HEK293 (cell line): ENCODE data around the gene ARHGAP15.

Source experiments
- CTCF ChIA-PET: fragments of 350-600 bp; formaldehyde crosslinking; extraction: SDS; loops from one replicate; lab custom pipeline; 2021; ENCODE audit warnings: antibody characterized with exemption; lab: Yijun Ruan, JAX
- POLR2A ChIA-PET: fragments of 300-600 bp; formaldehyde crosslinking; extraction: SDS; loops from one replicate; lab custom pipeline; 2020; ENCODE audit warnings: antibody characterized with exemption, inconsistent platforms; lab: Yijun Ruan, JAX
- H3K27ac ChIP-seq: fragments of 200-500 bp; sonication (Bioruptor generic); 2 replicates; pipeline ENCODE4 v1.5.1; 2014; ENCODE audit warnings: low read depth, low read length, control low read depth, inconsistent platforms; ENCODE audit errors: extremely low read depth
- H3K36me3 ChIP-seq, 2 experiments: fragments of 200-500 bp in 1 of 2; sonication (Bioruptor generic) in 1 of 2; 1 replicate in 1 of 2; 2 replicates in 1 of 2; pipeline ENCODE4 v1.5.1; 2014 to 2017; ENCODE audit warnings: inconsistent platforms in 2 of 2, low read length in 2 of 2; ENCODE audit not compliant: control insufficient read depth in 2 of 2, insufficient read depth in 1 of 2
- H3K4me1 ChIP-seq: fragments of 200-500 bp; sonication (Bioruptor generic); 2 replicates; pipeline ENCODE4 v1.5.1; 2014; ENCODE audit warnings: mild to moderate bottlenecking, low read length, inconsistent platforms; ENCODE audit not compliant: control insufficient read depth, insufficient read depth
- H3K4me3 ChIP-seq: 2 replicates; pipeline ENCODE4 v1.5.1; 2011; ENCODE audit warnings: low read depth, mild to moderate bottlenecking, control low read depth, low read length, moderate library complexity
- H3K9me3 ChIP-seq: fragments of 200-500 bp; sonication (Bioruptor generic); 2 replicates; pipeline ENCODE4 v1.5.1; 2014; ENCODE audit warnings: low read depth, low read length, inconsistent platforms; ENCODE audit not compliant: control insufficient read depth, insufficient read depth
- ATF2 ChIP-seq: fragments of 450-650 bp; formaldehyde crosslinking; IDR thresholded peaks from 2 replicates; pipeline ENCODE4 v1.5.1; 2016; ENCODE audit warnings: missing biosample characterization, missing genetic modification characterization, low read depth
- BCL11A ChIP-seq: fragments of 450-650 bp; formaldehyde crosslinking; IDR thresholded peaks from 2 replicates; pipeline ENCODE4 v1.5.1; 2016; ENCODE audit warnings: low read depth, missing biosample characterization, missing genetic modification characterization
- MYNN ChIP-seq: fragments of 450-650 bp; formaldehyde crosslinking; IDR thresholded peaks from 2 replicates; pipeline ENCODE4 v1.5.1; 2016; ENCODE audit warnings: missing biosample characterization, missing genetic modification characterization, borderline replicate concordance
- SALL2 ChIP-seq: fragments of 450-650 bp; formaldehyde crosslinking; IDR thresholded peaks from 2 replicates; pipeline ENCODE4 v1.5.0; 2017; ENCODE audit warnings: missing biosample characterization, mild to moderate bottlenecking, missing genetic modification characterization, borderline replicate concordance
- SP7 ChIP-seq: fragments of 450-650 bp; formaldehyde crosslinking; IDR thresholded peaks from 2 replicates; pipeline ENCODE4 v1.5.1; 2016; ENCODE audit warnings: missing biosample characterization, missing genetic modification characterization
- ZEB2 ChIP-seq: fragments of 450-650 bp; formaldehyde crosslinking; IDR thresholded peaks from 2 replicates; pipeline ENCODE4 v1.5.1; 2016; ENCODE audit warnings: missing biosample characterization, missing genetic modification characterization
- ZNF10 ChIP-seq: fragments of 450-650 bp; formaldehyde crosslinking; IDR thresholded peaks from 2 replicates; pipeline ENCODE4 v1.5.1; 2017; ENCODE audit warnings: missing biosample characterization, missing genetic modification characterization
- ZNF18 ChIP-seq: fragments of 450-650 bp; formaldehyde crosslinking; IDR thresholded peaks from 2 replicates; pipeline ENCODE4 v1.5.1; 2016; ENCODE audit warnings: missing biosample characterization, missing genetic modification characterization
- ZNF214 ChIP-seq: fragments of 450-650 bp; formaldehyde crosslinking; IDR thresholded peaks from 2 replicates; pipeline ENCODE4 v1.5.1; 2017; ENCODE audit warnings: missing biosample characterization, mild to moderate bottlenecking, missing genetic modification characterization, borderline replicate concordance
- ZNF239 ChIP-seq: fragments of 450-650 bp; formaldehyde crosslinking; IDR thresholded peaks from 2 replicates; pipeline ENCODE4 v1.5.1; 2016; ENCODE audit warnings: missing biosample characterization, missing genetic modification characterization
- ZNF350 ChIP-seq: fragments of 450-650 bp; formaldehyde crosslinking; IDR thresholded peaks from 2 replicates; pipeline ENCODE4 v1.5.0; 2017; ENCODE audit warnings: missing biosample characterization, mild to moderate bottlenecking, missing genetic modification characterization
- ZNF549 ChIP-seq: fragments of 450-650 bp; IDR thresholded peaks from 2 replicates; pipeline ENCODE4 v1.5.1; 2018; ENCODE audit warnings: missing biosample characterization, missing genetic modification characterization, mild to moderate bottlenecking, inconsistent platforms, moderate library complexity
- ZNF600 ChIP-seq: fragments of 450-650 bp; formaldehyde crosslinking; IDR thresholded peaks from 2 replicates; pipeline ENCODE4 v1.5.1; 2016; ENCODE audit warnings: missing biosample characterization, missing genetic modification characterization
- ZNF621 ChIP-seq: fragments of 450-650 bp; formaldehyde crosslinking; IDR thresholded peaks from 2 replicates; pipeline ENCODE4 v1.5.1; 2017; ENCODE audit warnings: missing biosample characterization, missing genetic modification characterization
- ZNF624 ChIP-seq: fragments of 450-650 bp; formaldehyde crosslinking; IDR thresholded peaks from 2 replicates; pipeline ENCODE4 v1.5.1; 2017; ENCODE audit warnings: missing biosample characterization, missing genetic modification characterization
- ZNF626 ChIP-seq: fragments of 450-650 bp; sonication (Bioruptor Pico); formaldehyde crosslinking; IDR thresholded peaks from 2 replicates; pipeline ENCODE4 v1.5.1; 2018; ENCODE audit warnings: missing biosample characterization, missing genetic modification characterization, inconsistent platforms
- ZNF664 ChIP-seq: fragments of 450-650 bp; formaldehyde crosslinking; IDR thresholded peaks from 2 replicates; pipeline ENCODE4 v1.5.1; 2016; ENCODE audit warnings: missing biosample characterization, missing genetic modification characterization
- ZNF670 ChIP-seq: fragments of 450-650 bp; formaldehyde crosslinking; IDR thresholded peaks from 2 replicates; pipeline ENCODE4 v1.5.1; 2016; ENCODE audit warnings: missing biosample characterization, missing genetic modification characterization, low read depth
- ZNF785 ChIP-seq: fragments of 450-650 bp; formaldehyde crosslinking; IDR thresholded peaks from 2 replicates; pipeline ENCODE4 v1.5.1; 2016; ENCODE audit warnings: missing biosample characterization, missing genetic modification characterization
- ZNF830 ChIP-seq: fragments of 450-650 bp; IDR thresholded peaks from 2 replicates; pipeline ENCODE4 v1.5.0; 2018; ENCODE audit warnings: missing biosample characterization, missing genetic modification characterization, low read depth, mild to moderate bottlenecking, moderate library complexity
- ZSCAN4 ChIP-seq: fragments of 450-650 bp; formaldehyde crosslinking; IDR thresholded peaks from 2 replicates; pipeline ENCODE4 v1.5.1; 2017; ENCODE audit warnings: missing biosample characterization, missing genetic modification characterization

Gene ARHGAP15

GRCh38 chr2:143162997-143163396 is 33.8 kb downstream of the ARHGAP15 start:
- TF ChIP-seq BCL11A (no peak), ZNF626 (tag by site-specific recombination) (no peak), ZNF549 (tag by site-specific recombination) (no peak), ZNF664 (no peak), ZNF621 (tag by site-specific recombination) (no peak)
- H3K9me3 ChIP-seq, result no peaks in the 10 kb centered on the region
- CTCF ChIA-PET, result interaction anchor here (0.6 to 4.2 kb wide), 12 partner anchors 8 to 121 kb away, joined by 3 to 68 read pairs (median 5); no protein-coding TSS in a partner anchor
- no peaks in the 10 kb centered on the region for H3K36me3 ChIP-seq
- H3K27ac ChIP-seq, result no peak overlapping the region
- H3K4me1 ChIP-seq, result peaks cover 17% of the 10 kb centered on the region
- POLR2A ChIA-PET, result no interaction called here
- no peak overlapping the region for H3K4me3 ChIP-seq

GRCh38 chr2:143163499-143163898 is 34.3 kb downstream of the ARHGAP15 start:
- Histone ChIP-seq H3K4me1 (peaks cover 17% of the 10 kb centered on the region), H3K36me3 (no peaks in the 10 kb centered on the region), H3K27ac (no peak overlapping the region)
- TF ChIP-seq ZNF670 (tag by site-specific recombination), result no peak
- TF ChIP-seq, all 188 proteins: peak for 0
- ChIA-PET POLR2A (no interaction called here), CTCF (interaction anchor here (0.7 to 4.2 kb wide), 6 partner anchors 18 to 95 kb away, joined by 3 to 68 read pairs (median 15); no protein-coding TSS in a partner anchor)
- no peak overlapping the region for H3K4me3 ChIP-seq
- no peaks in the 10 kb centered on the region for H3K9me3 ChIP-seq

- ChIA-PET CTCF (interaction anchor here (0.8 kb wide), 1 partner anchor 94 kb away, joined by 3 read pairs; no protein-coding TSS in a partner anchor), POLR2A (no interaction called here)
- H3K36me3 ChIP-seq, result no peaks in the 10 kb centered on the region
- no peak overlapping the region for H3K4me3 ChIP-seq
- TF ChIP-seq ZNF350 (no peak), ATF2 (no peak), ZNF239 (tag by site-specific recombination) (no peak), ZSCAN4 (tag by site-specific recombination) (no peak), ZNF830 (no peak), SALL2 (tag by site-specific recombination) (no peak), ZNF10 (no peak), ZNF624 (no peak)
- H3K27ac ChIP-seq, result no peak overlapping the region
- peaks cover 7% of the 10 kb centered on the region; the same call in 1 of the 2 replicates for H3K4me1 ChIP-seq
- H3K9me3 ChIP-seq, result no peaks in the 10 kb centered on the region
Measured at GRCh38 chr2:143165291-143165690, 36.1 kb downstream of the ARHGAP15 start.

GRCh38 chr2:143169105-143169504 is 39.9 kb downstream of the ARHGAP15 start:
- Histone ChIP-seq H3K4me1 (no peaks in the 10 kb centered on the region), H3K9me3 (no peaks in the 10 kb centered on the region), H3K36me3 (no peaks in the 10 kb centered on the region), H3K27ac (no peak overlapping the region), H3K4me3 (no peak overlapping the region)
- TF ChIP-seq ZNF785 (tag by site-specific recombination), result no peak
- TF ChIP-seq MYNN (tag by site-specific recombination), result no peak
- no peak for TF ChIP-seq ZNF214 (tag by site-specific recombination)
- no peak for TF ChIP-seq ZNF600 (tag by site-specific recombination)
- no peak for TF ChIP-seq ZEB2 (tag by site-specific recombination)
- no peak for TF ChIP-seq ZNF18 (tag by site-specific recombination)
- TF ChIP-seq SP7 (tag by site-specific recombination), result no peak
- ChIA-PET POLR2A (no interaction called here), CTCF (interaction anchor here (0.6 to 1.9 kb wide), 2 partner anchors 12 to 20 kb away, joined by 3 to 5 read pairs; no protein-coding TSS in a partner anchor)
